Coronary artery (tissue), 2 donors: Measurements from ENCODE around the gene HSD3B7.

ENCODE experiments used
- DNase-seq: peaks from one replicate; pipeline ENCODE4 v3.0.0-alpha.2; 2017; ENCODE audit warnings: low spot score
- H3K27ac ChIP-seq, 2 donors: fragments of 200-600 bp; sonication (generic); one replicate each; pipeline ENCODE4 v1.5.1; 2016 to 2019
- H3K4me3 ChIP-seq: fragments of 200-600 bp; sonication (generic); 2 replicates; pipeline ENCODE4 v1.5.1; 2016; ENCODE audit warnings: mild to moderate bottlenecking, moderate library complexity
- CTCF ChIP-seq: fragments of 200-600 bp; sonication (generic); IDR thresholded peaks from one replicate; pipeline ENCODE4 v1.5.1; 2019; ENCODE audit warnings: antibody characterized with exemption

Gene HSD3B7

DNA sequence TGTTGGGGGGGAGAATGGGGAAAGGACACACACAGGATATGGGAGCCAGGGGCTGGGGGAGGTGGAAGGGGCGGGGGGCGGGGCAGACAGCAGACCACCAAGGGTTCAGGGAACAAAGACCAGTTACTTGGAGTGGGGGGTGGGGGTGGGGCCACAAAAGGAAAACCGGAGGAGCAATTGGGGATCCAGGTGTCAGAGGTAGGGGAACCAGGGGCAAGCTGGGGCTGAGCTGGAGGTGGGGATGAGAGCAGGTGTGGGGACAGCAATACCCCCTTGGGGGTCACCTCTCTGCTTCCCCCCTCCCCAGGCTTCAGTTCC lies 37.5 kb upstream of the HSD3B7 start:
- DNase-seq: no peak
- no peak for TF ChIP-seq CTCF
- Histone ChIP-seq H3K27ac (peak overlapping the region; percentile 90 to 94), H3K4me3 (peak overlapping the region; percentile 91)

GRCh38 chr16:30947859-30948666 lies 36.9 kb upstream of the HSD3B7 start:
- Histone ChIP-seq H3K27ac (peak overlapping the region; percentile 90 to 94), H3K4me3 (peak overlapping the region; percentile 91)
- no peak for TF ChIP-seq CTCF
- peak; percentile 96 for DNase-seq

- peak within 1 kb of the TSS; percentile 90 to 94 for H3K27ac ChIP-seq
- peak within 1 kb of the TSS; percentile 91 for H3K4me3 ChIP-seq
- TF ChIP-seq CTCF: no peak
- DNase-seq: peak; percentile 89
Measured at GRCh38 chr16:30948667-30949649, 36.0 kb upstream of the HSD3B7 start, which contains the start of gene ORAI3. ORAI3 (plus strand) TSS chr16:30949068; CDS start chr16:30949290, 222 bp downstream.

DNA sequence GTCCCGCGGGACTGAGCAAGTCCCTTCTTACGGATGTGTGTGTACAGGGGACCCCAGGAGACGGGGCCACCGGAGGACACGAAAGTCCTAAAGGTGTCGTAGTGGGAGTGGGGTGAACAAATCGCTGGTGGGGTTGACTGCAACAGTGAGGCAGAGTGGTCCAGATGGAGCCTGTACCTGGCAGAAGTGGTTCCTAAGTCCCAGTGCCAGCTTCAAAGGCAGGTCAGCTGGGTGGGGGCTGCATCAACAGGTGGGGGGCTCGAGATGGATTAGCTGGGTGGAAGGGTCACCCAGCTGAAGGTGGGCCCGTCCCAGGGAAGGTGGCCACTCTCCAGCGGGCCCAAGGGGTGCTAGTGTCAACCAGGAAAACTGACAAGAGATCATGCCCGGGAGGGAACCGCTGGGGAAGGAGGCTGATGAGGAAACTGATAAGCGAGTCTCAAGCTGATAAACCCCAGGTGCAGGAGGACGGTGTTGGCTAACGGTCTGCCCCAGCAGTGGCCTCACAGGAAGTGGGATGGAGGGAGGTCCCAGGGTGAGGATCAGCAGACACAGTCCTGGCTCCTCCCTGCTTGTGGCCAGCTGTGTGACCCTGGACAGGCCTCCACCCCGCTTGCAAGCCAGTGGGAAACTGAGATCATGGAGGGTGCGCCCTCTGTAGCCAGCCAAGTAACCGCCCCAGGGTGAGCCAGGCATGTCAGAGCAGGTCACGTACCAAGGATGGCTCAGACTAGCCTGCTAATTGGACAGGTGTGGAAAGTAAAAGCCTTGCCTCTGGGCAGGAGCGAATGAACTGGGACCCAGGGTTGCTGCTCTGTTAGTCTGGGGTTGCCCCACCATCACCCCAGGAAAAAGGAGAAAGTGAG lies 35.1 kb upstream of the HSD3B7 start:
- TF ChIP-seq CTCF: no peak
- DNase-seq: peak; percentile 93
- Histone ChIP-seq H3K4me3 (peak overlapping the region; percentile 91), H3K27ac (peak overlapping the region; percentile 90 to 94)

GRCh38 chr16:30950516-30951065 lies 34.4 kb upstream of the HSD3B7 start:
- no peak for DNase-seq
- Histone ChIP-seq H3K27ac (peak overlapping the region; percentile 90 to 94), H3K4me3 (peak overlapping the region; percentile 91)
- no peak for TF ChIP-seq CTCF

- Histone ChIP-seq H3K27ac (peak overlapping the region; percentile 90 to 94), H3K4me3 (no peak overlapping the region)
- no peak for TF ChIP-seq CTCF
- no peak for DNase-seq
Measured at GRCh38 chr16:30951193-30951592, 33.8 kb upstream of the HSD3B7 start.
